NCI-H1417 treated with DMSO at 0.1 percent for 48 hours (cell line): ENCODE results near the gene FOXR2.

Source experiments
- DNase-seq: peaks from one replicate; lab custom pipeline; 2025; lab: John Stamatoyannopoulos, UW

The FOXR2 gene, protein sequence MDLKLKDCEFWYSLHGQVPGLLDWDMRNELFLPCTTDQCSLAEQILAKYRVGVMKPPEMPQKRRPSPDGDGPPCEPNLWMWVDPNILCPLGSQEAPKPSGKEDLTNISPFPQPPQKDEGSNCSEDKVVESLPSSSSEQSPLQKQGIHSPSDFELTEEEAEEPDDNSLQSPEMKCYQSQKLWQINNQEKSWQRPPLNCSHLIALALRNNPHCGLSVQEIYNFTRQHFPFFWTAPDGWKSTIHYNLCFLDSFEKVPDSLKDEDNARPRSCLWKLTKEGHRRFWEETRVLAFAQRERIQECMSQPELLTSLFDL

DNA sequence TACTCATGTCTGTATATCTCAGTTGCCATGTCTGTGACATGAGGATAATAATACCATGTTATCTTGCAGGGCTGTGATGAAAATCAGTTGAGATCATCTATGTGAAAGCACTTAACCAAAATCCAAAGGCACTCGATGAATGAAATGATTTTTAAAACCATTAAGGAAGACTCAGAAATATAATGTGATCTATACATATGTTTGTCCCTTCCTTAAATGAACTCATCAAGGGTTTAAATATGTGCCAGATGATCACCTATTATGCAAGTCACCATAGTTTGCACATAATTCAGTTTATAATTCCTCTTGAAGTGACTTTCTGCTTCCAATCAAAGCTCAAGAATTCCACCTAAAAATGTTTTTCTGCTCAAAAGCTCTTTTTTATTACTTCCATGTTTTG lies at the start of gene FOXR2:
FOXR2 (plus strand) TSS at position 301 of the 400 bp plus-strand sequence. CDS start 312 bp downstream, outside the sequence.
- DNase-seq, result no peak

DNA sequence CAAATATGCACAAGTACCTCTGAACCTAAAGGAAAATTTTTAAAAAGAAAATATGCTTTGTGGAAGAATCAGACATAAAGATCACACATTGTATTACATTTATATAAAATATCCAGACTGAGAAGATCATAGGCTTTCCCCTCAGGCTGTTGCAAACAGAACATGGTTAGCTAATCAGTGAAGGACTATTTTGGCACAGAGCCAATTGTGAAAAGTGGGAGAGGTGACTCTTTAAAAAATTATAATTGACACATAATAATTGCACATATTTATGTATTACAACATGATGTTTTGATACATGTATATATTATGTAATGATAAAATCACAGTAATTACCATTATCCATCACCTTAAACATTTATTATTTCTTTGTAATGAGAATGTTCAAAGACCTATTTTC lies 44.1 kb upstream of the FOXR2 start:
- DNase-seq, result no peak

DNA sequence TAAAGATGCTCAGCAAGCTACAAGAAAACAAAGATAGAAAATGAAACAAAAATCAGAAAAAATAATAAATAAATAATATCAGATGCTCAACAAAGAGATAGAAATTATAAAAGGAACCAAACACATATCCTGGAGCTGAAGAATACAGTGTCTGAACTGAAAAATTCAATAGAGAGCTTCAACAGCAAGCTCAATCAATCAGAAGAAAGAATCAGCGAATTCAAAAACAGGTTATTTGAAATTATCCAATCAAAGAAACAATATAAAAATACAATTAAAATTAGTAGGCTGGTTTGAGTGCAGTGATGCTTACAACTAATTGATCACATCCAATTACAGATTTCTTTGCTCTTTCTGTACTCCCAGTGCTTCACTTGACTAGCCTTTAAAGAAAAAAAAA lies 40.8 kb upstream of the FOXR2 start:
- no peak for DNase-seq

DNA sequence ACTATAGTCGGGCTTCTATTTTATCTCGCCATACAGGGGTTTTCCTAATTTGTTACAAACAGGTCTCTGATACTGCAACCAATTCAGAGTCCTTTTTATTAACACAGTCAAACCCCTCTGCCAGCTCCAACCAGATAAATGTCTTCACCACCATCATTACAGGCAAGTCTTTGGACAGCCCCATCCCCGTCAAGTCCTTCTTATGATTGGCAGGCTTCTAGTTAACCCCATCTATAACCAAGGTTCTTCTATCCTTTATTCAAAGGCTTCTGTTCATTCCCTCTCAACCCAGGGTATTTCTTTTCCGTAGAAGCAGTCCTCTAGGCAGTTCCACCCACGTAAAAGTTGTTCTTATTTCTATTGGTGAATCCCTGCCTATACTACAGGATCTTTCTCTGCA lies 29.9 kb upstream of the FOXR2 start:
- no peak for DNase-seq

DNA sequence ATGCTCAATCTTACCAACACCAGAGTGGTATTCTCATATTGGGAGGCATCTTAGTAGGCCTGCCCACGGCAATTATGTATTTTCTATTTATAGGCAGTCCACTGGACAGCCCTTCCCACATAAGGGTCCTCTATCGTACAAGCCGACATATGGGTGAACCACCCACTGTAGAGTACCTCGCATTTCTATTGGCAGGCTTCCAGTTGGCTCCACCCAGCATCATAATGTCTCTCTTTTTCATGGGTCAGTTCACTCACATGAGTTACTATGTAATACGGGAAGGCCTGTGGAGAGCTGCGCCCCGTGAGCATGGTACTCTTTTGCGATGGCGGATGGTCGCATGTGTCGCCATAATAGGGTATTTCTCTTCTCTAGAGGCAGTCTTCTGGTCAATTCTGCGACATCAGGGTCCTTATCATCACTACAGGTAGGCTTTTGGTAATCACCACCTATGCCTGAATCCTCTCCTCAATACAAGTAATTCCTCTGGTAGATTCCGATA lies 29.4 kb upstream of the FOXR2 start:
- DNase-seq, result no peak

DNA sequence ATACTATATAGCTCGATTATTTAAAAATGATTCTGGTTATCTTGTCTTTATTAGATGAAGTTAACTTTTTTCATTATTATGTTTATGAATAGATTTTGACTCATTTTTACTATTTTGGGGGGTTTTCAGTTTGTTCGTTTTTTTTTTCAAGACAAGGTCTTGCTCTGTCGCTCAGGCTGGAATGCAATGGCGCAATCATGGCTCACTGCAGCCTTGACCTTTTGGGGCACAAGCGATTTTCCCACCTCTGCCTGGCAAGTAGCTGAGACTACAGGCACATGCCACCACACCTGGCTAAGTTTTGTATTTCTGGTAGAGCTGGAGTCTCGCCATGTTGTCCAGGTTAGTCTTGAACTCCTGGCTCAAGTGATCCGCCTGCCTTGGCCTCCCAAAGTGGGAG lies 24.9 kb upstream of the FOXR2 start:
- no peak for DNase-seq

DNA sequence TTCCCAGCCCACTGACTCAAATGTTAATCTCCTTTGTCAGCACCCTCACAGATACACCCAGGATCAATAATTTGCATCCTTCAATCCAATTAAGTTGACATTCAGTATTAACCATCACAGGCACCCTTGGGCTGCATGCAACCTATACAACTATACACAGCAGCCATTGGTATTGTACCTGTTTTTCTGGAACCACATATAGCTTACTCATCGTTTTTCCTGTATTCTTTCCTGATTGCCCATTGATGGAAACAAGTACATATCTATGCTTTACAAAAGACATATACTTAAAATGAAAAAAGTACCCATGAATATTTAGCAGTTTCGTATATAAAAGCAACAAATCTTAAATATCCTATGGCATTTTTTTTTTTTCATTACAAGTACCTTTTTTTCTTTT lies 3.7 kb upstream of the FOXR2 start:
- DNase-seq, result no peak

DNA sequence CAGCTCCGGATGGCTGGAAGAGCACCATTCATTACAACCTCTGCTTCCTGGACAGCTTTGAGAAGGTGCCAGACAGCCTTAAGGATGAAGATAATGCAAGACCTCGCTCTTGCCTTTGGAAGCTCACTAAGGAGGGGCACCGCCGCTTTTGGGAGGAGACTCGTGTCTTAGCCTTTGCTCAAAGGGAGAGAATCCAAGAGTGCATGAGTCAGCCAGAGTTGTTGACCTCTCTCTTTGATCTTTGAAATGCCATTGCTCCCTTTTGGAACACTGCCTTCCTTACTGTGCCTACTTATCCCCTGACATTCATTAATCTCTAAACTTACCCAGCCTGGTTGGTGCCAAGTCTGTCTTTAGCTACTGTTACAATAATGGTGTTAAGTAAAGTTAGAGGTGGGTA lies 1.2 kb downstream of the FOXR2 start:
- no peak for DNase-seq

DNA sequence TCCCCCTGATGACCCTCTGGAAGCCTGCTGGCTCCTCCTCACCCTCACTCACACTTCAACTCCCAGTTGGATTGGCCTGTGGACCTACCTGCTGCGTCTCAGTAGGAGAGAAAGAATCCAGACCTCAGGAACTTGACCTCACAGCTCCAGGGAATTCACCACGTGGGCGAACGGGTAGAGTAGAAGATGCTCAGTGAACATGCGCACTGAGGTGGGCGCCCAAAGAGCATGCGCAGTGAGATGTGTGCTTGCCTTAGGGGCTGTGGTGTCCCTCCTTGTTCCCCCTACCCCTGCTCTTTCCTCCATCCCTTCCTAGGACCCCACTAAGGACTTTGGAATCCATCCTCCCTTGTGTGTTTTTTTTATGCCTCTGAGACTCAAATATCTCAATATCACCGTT lies 12.9 kb downstream of the FOXR2 start:
- no peak for DNase-seq

DNA sequence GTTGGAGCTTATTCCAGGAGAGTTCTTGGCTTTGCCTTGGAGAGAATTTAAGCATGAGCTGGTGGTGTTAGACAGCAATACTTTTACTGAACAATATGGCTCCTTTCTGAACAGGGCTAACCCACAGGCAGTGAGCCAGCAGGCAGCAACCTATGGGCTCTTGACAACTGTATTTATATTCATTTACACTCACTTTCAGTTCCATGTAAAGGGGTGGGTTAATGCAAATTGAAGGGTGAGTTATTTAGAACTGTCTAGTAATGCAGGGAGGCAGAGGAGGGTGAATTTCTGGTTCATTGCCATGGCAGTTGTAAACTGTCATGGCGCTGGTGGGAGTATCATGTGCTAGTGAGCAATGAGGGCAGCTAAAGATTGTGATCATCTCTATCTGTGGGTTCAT lies 15.7 kb downstream of the FOXR2 start:
- DNase-seq, result no peak

DNA sequence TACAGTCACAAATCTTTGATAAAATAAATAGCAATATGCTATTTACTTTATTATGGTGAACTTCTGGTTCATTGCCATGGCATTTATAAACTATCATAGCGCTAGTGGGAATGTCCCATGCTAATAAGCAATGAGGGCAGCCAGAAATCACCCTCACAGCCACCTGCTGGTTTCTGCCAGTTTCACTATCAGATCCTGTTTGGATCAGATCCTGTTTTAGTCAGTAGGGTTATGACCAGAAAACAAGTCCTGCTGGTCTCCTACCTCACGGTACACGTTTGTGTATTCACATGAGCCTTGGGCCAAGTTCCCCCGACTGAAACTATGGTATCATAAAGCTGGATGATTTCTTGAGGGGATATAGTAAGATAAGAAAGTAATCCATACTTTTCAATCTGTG lies 17.7 kb downstream of the FOXR2 start:
- DNase-seq, result no peak

DNA sequence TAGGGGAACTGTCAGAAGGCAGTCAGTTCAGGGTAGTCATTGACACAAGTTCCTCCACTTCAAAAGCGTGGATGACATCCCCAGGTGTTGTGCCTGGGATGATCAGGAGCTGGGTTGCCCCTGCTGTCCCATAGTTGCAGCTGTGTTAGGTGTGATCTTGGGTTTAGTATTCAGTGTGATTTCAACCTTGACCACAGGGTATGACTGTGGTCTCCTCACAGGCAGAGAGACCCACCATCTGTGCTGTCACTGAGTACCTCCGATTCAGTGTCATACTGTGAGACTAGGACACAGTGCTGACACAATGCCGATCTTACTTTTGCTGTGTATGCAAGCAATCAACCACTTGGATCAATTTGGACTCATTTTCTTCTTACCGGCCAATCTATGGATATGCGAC lies 25.2 kb downstream of the FOXR2 start:
- DNase-seq, result no peak

DNA sequence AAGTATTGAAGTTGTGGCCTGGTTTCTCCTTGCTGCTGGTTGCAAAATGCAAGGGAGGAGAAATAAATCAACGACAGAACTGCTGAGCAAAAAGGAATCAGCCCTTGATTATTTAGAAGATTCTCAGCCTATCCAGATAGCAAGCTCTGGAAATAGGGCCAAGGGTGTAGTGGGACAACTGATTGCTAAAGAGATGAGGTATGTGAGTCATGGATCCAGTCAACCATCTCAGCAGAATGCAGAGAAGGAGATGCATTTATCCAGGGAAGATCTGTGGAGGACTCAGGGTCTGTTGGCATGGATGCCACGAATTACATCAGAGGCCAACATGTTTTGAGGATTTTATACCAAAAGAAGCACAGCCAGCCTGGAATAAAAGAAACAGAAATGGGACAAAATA lies 36.7 kb downstream of the FOXR2 start:
- no peak for DNase-seq

DNA sequence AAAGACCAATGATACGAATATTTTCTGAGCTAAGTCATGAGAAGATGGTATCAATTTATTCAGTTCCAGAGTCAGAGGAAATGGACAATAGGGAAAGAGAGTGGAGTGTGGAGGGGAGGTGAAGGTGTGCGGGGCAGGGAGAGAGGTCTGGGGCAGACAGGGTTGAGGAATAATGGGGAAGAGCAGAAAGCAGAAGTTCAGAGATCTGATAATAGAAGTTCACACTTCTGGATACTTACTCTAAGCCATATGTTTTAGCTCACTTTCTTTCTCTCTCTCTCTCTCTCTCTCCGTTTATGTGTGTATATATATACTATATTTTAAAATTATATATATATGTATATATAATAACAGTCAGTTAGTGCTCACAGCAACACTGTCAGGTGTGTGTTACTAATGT lies 40.4 kb downstream of the FOXR2 start:
- DNase-seq, result no peak

DNA sequence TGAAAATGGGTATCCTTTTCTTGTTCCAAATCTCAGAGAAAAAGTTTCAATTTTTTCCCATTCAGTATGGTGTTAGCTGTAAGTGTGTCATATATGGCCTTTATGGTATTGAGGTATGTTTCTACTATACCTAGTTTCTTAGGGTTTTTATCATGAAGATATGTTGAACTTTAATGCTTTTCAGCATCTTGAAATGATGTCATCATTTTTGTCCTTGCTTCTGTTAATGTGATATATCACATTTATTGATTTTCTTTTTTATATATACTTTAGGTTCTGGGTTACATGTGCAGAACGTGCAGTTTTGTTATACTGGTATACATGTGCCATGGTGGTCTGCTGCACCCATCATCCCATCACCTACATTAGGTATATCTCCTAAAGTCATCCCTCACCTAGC lies 44.9 kb downstream of the FOXR2 start:
- DNase-seq, result no peak
